HG02840 (cell line): ENCODE data around the gene PRSS2.

ENCODE experiments used
- ATAC-seq: cut with Tn5 transposase; IDR thresholded peaks from one replicate; pipeline ENCODE4 v1.9.1; 2021; ENCODE audit warnings: mild to moderate bottlenecking, moderate library complexity, moderate number of reproducible peaks; ENCODE audit not compliant: unreplicated experiment, low FRiP score

Gene PRSS2

DNA sequence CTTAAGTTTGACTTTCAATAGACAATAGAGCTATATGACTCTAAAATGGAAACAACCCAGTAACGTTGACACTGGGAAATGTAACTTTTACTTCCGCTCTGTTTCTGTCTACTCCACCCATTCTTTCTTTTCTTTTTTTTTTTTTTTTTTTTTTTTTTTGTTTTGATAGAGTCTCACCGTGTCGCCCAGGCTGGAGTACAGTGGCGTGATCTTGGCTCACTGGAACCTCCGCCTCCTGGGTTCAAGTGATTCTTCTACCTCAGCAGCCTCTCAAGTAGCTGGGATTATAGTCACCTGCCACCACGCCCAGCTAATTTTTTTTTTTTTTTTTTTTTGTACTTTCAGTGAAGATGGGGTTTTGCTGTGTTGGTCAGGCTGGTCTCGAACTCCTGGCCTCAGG is 13.9 kb downstream of the PRSS2 start:
- no peak for ATAC-seq

DNA sequence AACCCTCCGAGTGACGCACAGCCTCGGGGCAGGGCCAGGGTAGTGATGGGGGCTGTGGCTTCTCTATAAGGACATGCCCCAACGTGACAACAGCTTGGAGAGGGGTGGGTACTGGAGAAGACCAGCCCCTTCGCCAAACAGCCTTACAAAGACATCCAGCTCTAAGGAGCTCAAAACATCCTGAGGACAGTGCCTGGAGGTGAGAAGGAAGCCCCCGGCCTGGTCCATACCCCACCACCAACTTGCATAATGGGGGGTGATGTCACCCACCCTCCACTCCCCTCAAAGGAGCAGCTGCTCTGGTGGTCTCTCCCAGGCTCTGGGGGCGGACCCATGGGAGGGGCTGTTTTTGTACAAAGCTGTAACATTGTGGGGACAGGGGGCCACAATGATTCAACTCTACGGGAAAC is 15.1 kb downstream of the PRSS2 start:
- ATAC-seq: no peak

DNA sequence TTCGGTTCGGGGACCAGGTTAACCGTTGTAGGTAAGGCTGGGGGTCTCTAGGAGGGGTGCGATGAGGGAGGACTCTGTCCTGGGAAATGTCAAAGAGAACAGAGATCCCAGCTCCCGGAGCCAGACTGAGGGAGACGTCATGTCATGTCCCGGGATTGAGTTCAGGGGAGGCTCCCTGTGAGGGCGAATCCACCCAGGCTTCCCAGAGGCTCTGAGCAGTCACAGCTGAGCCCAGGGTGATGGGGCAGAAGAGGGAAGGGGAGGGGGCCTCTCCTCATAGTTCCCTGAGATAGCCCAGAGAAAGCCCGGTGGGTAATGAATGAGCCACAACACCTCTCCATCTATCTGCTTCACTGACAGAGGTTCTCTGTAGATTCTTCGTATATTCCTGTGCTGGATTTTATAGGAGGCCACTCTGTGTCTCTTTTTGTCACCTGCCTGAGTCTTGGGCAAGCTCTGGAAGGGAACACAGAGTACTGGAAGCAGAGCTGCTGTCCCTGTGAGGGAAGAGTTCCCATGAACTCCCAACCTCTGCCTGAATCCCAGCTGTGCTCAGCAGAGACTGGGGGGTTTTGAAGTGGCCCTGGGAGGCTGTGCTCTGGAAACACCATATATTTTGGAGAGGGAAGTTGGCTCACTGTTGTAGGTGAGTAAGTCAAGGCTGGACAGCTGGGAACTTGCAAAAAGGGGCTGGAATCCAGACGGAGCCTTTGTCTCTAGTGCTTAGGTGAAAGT is 16.4 kb downstream of the PRSS2 start:
- ATAC-seq: no peak

DNA sequence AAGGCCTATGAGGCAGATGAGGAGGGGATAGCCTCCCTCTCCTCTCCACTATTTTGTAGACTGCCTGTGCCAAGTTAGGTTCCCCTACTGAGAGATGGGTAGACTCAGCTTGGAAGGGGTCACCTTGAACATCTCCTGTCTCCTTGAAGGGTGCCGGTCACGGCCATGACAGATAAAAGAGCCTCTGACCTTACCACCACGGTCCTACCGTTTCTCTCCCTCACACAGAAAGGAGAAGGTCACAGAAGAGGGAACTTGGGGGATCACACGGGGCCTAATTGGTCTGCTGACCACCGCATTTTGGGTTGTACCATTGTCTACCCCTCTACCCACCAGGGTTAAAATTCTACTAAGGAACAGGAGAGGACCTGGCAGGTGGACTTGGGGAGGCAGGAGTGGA is 17.0 kb downstream of the PRSS2 start:
- no peak for ATAC-seq

DNA sequence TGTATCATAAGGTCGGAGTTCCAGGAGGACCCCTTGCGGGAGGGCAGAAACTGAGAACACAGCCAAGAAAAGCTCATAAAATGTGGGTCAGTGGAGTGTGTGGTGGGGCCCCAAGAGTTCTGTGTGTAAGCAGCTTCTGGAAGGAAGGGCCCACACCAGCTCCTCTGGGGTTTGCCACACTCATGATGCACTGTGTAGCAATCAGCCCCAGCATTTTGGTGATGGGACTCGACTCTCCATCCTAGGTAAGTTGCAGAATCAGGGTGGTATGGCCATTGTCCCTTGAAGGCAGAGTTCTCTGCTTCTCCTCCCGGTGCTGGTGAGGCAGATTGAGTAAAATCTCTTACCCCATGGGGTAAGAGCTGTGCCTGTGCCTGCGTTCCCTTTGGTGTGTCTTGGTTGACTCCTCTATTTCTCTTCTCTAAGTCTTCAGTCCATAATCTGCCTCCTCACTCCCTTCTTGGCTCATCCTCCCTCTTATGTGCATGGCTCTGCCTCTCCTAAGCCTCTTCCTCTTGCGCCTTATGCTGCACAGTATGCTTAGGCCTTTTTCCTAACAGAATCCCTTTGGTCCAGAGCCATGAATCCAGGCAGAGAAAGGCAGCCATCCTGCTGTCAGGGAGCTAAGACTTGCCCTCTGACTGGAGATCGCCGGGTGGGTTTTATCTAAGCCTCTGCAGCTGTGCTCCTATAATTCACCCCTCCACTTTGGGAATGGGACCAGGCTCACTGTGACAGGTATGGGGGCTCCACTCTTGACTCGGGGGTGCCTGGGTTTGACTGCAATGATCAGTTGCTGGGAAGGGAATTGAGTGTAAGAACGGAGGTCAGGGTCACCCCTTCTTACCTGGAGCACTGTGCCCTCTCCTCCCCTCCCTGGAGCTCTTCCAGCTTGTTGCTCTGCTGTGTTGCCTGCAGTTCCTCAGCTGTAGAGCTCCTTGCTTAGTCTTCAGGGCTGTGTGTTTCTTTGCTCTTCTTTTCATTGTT is 17.8 kb downstream of the PRSS2 start:
- no peak for ATAC-seq

DNA sequence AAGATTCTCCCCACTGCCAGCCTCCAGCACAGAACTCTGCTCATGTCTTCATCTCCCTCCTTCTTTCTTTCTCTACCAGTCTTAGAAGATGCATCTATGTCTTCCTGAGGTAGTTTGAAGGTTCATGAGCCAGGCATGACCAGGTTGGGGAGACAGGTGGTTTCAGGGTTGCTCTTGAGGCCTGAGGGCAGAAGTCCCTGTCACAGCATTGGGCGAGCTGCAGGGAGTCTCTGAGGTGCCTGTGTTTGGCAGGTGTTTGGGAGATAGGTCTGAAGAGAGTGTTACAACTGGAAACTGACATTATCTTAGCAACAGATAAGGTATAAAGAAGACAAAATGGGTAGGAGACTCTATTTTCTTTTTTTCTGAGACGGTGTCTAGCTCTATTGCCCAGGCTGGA is 18.7 kb downstream of the PRSS2 start:
- no peak for ATAC-seq

DNA sequence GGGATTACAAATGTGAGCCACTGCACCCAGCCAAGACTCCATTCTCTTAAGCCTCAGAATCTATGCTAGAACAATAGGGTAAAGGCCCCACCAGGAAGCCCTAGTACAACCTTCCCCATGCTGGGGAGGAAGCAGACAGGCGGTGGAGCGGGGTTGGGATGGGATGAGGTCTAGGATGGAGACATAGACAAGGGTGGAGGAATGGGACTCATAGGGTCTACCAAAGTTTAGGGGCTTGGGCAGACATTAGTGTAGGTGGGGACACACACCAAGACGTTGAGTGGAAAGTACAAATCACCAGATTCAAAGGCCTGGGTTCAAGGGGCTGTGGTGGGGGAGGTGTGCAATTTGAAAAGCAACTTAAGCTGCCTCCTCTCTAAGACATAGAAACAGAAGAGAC is 19.3 kb downstream of the PRSS2 start:
- no peak for ATAC-seq

DNA sequence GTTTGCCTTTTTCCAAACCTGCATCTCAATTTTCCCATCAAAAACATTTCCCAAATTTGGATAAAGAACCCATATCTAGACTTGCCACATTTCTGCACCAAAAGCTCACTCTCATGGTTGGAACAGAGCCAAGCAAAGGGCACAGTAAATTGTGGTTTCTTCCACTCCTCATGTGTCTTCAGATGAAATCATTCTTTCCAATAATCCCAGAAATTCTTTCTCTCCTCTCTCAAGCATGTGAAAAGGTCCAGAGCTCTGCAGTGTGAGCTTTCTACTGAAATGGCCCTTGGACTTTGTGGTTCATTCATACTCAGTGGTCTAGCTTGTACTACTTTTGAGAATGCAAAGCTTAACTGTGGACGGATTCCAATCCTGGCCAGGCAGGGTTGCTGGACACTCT is 19.8 kb downstream of the PRSS2 start:
- no peak for ATAC-seq

DNA sequence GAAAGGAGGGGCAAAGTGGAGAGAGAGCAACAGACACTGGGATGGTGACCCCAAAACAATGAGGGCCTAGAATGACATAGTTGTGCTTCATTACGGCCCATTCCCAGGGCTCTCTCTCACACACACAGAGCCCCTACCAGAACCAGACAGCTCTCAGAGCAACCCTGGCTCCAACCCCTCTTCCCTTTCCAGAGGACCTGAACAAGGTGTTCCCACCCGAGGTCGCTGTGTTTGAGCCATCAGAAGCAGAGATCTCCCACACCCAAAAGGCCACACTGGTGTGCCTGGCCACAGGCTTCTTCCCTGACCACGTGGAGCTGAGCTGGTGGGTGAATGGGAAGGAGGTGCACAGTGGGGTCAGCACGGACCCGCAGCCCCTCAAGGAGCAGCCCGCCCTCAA is 20.7 kb downstream of the PRSS2 start:
- ATAC-seq: no peak

DNA sequence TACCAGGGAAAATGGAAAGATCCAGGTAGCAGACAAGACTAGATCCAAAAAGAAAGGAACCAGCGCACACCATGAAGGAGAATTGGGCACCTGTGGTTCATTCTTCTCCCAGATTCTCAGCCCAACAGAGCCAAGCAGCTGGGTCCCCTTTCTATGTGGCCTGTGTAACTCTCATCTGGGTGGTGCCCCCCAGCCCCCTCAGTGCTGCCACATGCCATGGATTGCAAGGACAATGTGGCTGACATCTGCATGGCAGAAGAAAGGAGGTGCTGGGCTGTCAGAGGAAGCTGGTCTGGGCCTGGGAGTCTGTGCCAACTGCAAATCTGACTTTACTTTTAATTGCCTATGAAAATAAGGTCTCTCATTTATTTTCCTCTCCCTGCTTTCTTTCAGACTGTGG is 21.4 kb downstream of the PRSS2 start:
- no peak for ATAC-seq

DNA sequence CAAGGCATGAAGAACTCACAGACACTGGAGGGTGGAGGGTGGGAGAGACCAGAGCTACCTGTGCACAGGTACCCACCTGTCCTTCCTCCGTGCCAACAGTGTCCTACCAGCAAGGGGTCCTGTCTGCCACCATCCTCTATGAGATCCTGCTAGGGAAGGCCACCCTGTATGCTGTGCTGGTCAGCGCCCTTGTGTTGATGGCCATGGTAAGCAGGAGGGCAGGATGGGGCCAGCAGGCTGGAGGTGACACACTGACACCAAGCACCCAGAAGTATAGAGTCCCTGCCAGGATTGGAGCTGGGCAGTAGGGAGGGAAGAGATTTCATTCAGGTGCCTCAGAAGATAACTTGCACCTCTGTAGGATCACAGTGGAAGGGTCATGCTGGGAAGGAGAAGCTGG is 21.8 kb downstream of the PRSS2 start:
- ATAC-seq: no peak

DNA sequence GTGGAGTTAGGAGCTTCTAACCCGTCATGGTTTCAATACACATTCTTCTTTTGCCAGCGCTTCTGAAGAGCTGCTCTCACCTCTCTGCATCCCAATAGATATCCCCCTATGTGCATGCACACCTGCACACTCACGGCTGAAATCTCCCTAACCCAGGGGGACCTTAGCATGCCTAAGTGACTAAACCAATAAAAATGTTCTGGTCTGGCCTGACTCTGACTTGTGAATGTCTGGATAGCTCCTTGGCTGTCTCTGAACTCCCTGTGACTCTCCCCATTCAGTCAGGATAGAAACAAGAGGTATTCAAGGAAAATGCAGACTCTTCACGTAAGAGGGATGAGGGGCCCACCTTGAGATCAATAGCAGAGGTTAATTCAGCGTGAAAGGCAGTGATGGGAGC is 22.4 kb downstream of the PRSS2 start:
- no peak for ATAC-seq

DNA sequence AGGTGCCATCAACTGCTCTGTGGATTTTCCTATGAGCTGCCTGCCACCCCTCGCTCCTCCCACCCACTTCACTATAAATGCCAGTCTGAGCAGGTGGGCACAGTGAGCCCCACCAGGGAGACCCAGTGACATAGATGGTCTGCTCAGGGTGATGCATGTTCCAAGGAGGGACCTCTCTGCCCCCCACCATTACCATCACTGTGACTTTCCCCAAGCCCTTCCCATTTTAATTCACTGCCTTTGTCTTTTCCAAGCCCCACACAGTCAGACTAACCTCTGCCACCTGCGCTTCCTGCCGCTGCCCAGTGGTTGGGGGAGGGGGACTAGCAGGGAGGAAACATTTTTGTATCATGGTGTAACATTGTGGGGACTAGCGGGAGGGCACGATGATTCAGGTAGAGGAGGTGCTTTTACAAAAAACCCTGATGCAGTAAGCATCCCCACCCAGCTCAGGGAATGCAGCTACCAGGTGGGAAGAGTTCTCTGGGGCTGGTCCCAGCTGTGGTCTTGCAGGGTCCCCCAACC is 24.6 kb downstream of the PRSS2 start:
- no peak for ATAC-seq

DNA sequence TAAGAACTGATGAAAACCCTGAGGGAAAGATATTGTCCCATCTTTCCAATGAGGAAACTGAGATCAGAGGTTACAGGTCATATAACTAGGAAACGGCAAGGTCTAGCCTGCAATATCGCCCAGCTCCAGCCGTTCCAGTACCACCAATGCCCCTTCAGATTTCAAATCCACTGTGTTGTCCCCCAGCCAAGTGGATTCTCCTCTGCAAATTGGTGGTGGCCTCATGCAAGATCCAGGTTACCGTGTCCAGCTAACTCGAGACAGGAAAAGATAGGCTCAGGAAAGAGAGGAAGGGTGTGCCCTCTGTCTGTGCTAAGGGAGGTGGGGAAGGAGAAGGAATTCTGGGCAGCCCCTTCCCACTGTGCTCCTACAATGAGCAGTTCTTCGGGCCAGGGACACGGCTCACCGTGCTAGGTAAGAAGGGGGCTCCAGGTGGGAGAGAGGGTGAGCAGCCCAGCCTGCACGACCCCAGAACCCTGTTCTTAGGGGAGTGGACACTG is 25.3 kb downstream of the PRSS2 start:
- ATAC-seq: no peak

DNA sequence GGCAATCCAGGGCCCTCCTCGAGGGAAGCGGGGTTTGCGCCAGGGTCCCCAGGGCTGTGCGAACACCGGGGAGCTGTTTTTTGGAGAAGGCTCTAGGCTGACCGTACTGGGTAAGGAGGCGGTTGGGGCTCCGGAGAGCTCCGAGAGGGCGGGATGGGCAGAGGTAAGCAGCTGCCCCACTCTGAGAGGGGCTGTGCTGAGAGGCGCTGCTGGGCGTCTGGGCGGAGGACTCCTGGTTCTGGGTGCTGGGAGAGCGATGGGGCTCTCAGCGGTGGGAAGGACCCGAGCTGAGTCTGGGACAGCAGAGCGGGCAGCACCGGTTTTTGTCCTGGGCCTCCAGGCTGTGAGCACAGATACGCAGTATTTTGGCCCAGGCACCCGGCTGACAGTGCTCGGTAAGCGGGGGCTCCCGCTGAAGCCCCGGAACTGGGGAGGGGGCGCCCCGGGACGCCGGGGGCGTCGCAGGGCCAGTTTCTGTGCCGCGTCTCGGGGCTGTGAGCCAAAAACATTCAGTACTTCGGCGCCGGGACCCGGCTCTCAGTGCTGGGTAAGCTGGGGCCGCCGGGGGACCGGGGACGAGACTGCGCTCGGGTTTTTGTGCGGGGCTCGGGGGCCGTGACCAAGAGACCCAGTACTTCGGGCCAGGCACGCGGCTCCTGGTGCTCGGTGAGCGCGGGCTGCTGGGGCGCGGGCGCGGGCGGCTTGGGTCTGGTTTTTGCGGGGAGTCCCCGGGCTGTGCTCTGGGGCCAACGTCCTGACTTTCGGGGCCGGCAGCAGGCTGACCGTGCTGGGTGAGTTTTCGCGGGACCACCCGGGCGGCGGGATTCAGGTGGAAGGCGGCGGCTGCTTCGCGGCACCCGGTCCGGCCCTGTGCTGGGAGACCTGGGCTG is 26.0 kb downstream of the PRSS2 start:
- no peak for ATAC-seq

DNA sequence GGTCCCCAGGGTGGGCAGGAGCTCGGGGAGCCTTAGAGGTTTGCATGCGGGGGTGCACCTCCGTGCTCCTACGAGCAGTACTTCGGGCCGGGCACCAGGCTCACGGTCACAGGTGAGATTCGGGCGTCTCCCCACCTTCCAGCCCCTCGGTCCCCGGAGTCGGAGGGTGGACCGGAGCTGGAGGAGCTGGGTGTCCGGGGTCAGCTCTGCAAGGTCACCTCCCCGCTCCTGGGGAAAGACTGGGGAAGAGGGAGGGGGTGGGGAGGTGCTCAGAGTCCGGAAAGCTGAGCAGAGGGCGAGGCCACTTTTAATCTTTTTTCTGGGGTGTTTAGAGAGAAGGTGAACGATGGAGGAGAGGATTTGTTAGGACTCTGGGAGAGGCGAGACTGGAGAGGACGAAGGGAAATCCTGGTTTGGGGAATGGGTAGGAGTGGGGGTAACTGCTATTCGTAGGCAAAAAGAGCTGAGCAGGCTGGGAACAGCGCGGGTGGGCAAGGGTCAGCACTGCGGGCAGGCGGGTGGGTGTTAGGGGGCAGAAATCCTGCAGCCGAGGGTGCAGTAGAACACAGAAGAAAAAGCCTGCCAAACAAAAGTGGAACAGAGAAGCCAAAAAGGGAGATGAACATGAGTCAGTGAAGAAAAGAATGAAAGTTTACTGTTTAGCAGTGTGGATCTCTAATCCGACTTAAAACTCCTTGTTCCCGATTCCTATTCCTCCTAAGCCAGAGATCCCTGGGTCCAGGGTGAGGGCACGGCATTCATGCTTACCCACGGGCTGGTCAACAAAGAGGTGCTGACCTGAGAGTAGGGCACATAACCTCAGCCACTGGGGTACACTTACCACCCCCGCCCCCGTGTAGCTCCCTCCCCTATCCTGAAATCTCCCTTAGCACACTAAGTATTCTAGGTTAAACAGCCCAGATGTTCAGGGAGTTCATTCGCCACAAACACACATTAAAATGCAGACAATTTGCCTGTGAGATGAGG is 26.9 kb downstream of the PRSS2 start:
- no peak for ATAC-seq

DNA sequence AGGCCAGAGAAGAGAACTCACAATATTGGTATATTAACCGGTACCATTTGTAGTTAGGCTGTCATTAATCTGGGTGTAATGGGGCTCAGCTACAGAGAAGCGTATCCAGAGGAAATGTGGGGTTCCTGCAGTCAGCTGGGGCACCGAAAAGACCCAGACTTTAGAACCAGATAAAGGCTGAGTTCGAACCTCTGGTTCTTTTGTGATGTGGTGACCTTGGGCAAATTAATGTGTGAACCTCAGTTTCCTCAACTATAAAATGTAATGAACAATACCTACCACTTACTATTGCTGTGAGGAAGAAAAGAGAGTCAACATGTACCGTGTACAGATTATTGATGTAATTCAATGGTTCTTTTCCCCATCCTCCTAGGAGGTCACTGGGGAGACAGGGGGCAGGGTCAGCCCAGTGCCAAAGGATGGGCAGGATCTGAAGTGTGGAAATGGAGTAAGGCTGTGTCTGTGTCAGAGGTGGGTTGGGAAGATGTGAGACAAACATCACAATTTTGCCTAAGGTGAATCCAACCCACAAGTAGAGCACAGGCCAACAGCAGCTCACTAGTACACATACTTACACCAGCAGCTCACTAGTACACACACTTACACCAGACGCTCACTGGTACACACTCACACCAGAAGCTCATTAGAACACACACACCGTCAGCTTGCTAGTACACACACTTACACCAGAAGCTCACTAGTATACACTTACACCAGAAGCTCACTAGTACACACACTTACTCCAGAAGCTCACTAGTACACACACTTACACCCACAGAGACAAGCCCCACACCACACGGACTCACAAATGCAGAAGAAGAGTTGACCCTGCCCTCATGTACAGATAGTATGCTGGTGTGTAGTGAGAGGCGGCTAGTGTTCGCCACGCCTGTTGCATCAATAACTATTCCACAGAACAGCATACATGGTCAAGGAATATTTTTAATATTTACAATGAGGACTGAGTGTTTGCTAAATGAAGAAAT is 28.0 kb downstream of the PRSS2 start:
- no peak for ATAC-seq

DNA sequence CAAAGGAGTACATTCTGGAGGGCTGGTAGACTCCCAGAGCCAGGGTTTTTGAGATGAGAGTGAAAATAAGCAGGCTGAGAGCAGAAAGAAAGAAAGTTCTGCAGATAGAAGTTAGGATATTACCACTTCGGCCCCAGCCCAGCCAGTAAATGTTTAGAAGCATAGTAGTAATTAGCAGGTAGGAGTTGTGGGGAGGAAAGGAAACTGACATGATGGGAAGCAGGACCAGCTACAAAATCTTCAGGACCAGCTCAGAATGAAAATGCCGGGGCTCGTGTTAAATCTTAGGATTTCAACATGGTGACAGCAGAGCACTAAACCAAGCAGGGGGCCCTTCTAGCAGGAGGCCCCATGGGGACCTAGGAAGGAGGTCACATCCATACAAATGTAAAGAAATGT is 28.7 kb downstream of the PRSS2 start:
- no peak for ATAC-seq
